ENCODE results near the gene SPAG17.

- TF ChIP-seq FOXM1 (IDR thresholded peaks at IDR 0.05; ENCODE audit: borderline replicate concordance, low read depth) (no peak), ZBTB7A (IDR thresholded peaks at IDR 0.05; ENCODE audit: low read depth) (no peak), REST (IDR thresholded peaks at IDR 0.05; ENCODE audit: low read depth) (no peak), CREB1 (IDR thresholded peaks at IDR 0.05; ENCODE audit: low read depth) (no peak), YY1 (IDR thresholded peaks at IDR 0.05; ENCODE audit: low read depth) (no peak), EGR1 (IDR thresholded peaks at IDR 0.05) (no peak), MAX (IDR thresholded peaks at IDR 0.05) (no peak), CEBPB (IDR thresholded peaks at IDR 0.05) (no peak), RAD21 (IDR thresholded peaks at IDR 0.05; ENCODE audit: low read depth) (no peak)
These were observed 225.7 kb downstream of the SPAG17 start for GRCh38 chr1:117959364-117959763.

All from Ishikawa (cell line).